NB4 (cell line): ENCODE measurements around the gene OR56A1.

Source experiments
- CTCF ChIP-seq: IDR thresholded peaks from one replicate; pipeline ENCODE4 v1.5.1; 2012; ENCODE audit warnings: low read depth, low read length
- POLR2A ChIP-seq: IDR thresholded peaks from 2 replicates; pipeline ENCODE4 v1.6.1; 2011; ENCODE audit warnings: mild to moderate bottlenecking; ENCODE audit not compliant: insufficient read length; ENCODE audit errors: extremely low read depth

- TF ChIP-seq CTCF (no peak), POLR2A (no peak)
These were observed 35.8 kb downstream of the OR56A1 start for GRCh38 chr11:5994791-5995190.
